ENCODE data around the gene CENPO.

- TF ChIP-seq CTCF (IDR thresholded peaks at IDR 0.05) (no peak), POLR2A (IDR thresholded peaks at IDR 0.05) (no peak)
Measured at GRCh38 chr2:24818721-24819167, 25.5 kb downstream of the CENPO start.
